MM.1S (cell line): ENCODE measurements around the gene BBIP1.

ENCODE experiments used
- CTCF ChIP-seq: fragments of 300-600 bp; sonication (generic); IDR thresholded peaks from 2 replicates; pipeline ENCODE4 v1.5.1; 2016; ENCODE audit warnings: antibody characterized with exemption, low read length, mixed read lengths
- EZH2phosphoT487 ChIP-seq: fragments of 300-600 bp; sonication (generic); IDR thresholded peaks from 2 replicates; pipeline ENCODE4 v1.6.1; 2018; ENCODE audit warnings: antibody characterized with exemption, low read length

- TF ChIP-seq CTCF (no peak), EZH2phosphoT487 (no peak)
Measured at GRCh38 chr10:110927461-110927860, 8.5 kb upstream of the BBIP1 start.
